Fibroblast of lung (primary cell): ENCODE data around the gene GRHL3.

Experiments
- CTCF ChIP-seq, 2 donors: IDR thresholded peaks in 1 of 2; conservative IDR thresholded peaks in 1 of 2; 1 replicate in 1 of 2; 2 replicates in 1 of 2; pipeline ENCODE4 v1.5.1; 2011 to 2012; ENCODE audit warnings: low read length in 2 of 2, control low read depth in 1 of 2, inconsistent platforms in 1 of 2, low read depth in 1 of 2, mild to moderate bottlenecking in 1 of 2
- EZH2 ChIP-seq: IDR thresholded peaks from 2 replicates; pipeline ENCODE4 v1.5.1; 2012; ENCODE audit warnings: low read length, control low read depth, mild to moderate bottlenecking; ENCODE audit errors: missing control alignments

GRCh38 chr1:24323281-24323680 is 4.1 kb downstream of the GRHL3 start:
- no peak for TF ChIP-seq CTCF (conservative IDR thresholded peaks at IDR 0.05 in 1 of 2, IDR thresholded peaks at IDR 0.05 in 1 of 2; ENCODE audit: low read depth in 1 of 2, low read length in 2 of 2)
- no peak for TF ChIP-seq EZH2
